Liver (tissue), 9 donors: ENCODE results near the gene CCDC80. TPM values are rescaled to one million over a fixed set of nuclear protein-coding genes. Genes with fewer than 3 reads are reported as not detected.

Source experiments
- DNase-seq: peaks from one replicate; pipeline ENCODE4 v3.0.0-alpha.2; 2017; ENCODE audit warnings: low spot score
- H3K27ac ChIP-seq, 2 donors: one replicate each; pipeline ENCODE4 v1.7.0; 2013; ENCODE audit warnings: inconsistent platforms in 2 of 2, low read length in 2 of 2, control low read depth in 1 of 2, low read depth in 1 of 2, mild to moderate bottlenecking in 1 of 2
- H3K27me3 ChIP-seq, 4 donors: one replicate each; pipeline versions ENCODE4 v1.6.1 to v1.7.0; 2013; ENCODE audit warnings: low read length in 3 of 4, inconsistent platforms in 1 of 4, mild to moderate bottlenecking in 1 of 4, moderate library complexity in 1 of 4; ENCODE audit not compliant: control insufficient read depth in 4 of 4, insufficient read depth in 4 of 4
- H3K36me3 ChIP-seq, 4 donors: one replicate each; pipeline versions ENCODE4 v1.6.1 to v1.7.0; 2013; ENCODE audit warnings: low read length in 3 of 4, mild to moderate bottlenecking in 3 of 4, low read depth in 1 of 4, moderate library complexity in 1 of 4; ENCODE audit not compliant: control insufficient read depth in 4 of 4, insufficient read depth in 3 of 4
- H3K4me1 ChIP-seq, 4 donors: one replicate each; pipeline versions ENCODE4 v1.6.1 to v1.7.0; 2013; ENCODE audit warnings: low read length in 3 of 4, mild to moderate bottlenecking in 3 of 4, moderate library complexity in 1 of 4; ENCODE audit not compliant: control insufficient read depth in 4 of 4, insufficient read depth in 4 of 4
- H3K4me3 ChIP-seq, 3 donors: one replicate each; pipeline versions ENCODE4 v1.6.1 to v1.7.0; 2013; ENCODE audit warnings: low read length in 3 of 3, control low read depth in 1 of 3, low read depth in 1 of 3, mild to moderate bottlenecking in 1 of 3
- H3K9ac ChIP-seq, 2 donors: one replicate each; pipeline ENCODE4 v1.7.0; 2013; ENCODE audit warnings: low read length in 2 of 2, mild to moderate bottlenecking in 2 of 2, moderate library complexity in 2 of 2, control low read depth in 1 of 2, low read depth in 1 of 2
- H3K9me3 ChIP-seq, 4 donors: one replicate each; pipeline versions ENCODE4 v1.6.1 to v1.7.0; 2013; ENCODE audit warnings: low read length in 3 of 4; ENCODE audit not compliant: control insufficient read depth in 4 of 4
- EGR1 ChIP-seq, 2 donors: IDR thresholded peaks; 2 replicates each; pipeline ENCODE4 v1.6.1; 2016 to 2018; ENCODE audit warnings: antibody characterized with exemption in 2 of 2, low read depth in 2 of 2
- FOXA2 ChIP-seq: IDR thresholded peaks from 2 replicates; pipeline ENCODE4 v1.6.1; 2016; ENCODE audit warnings: antibody characterized with exemption
- HNF4G ChIP-seq: IDR thresholded peaks from 2 replicates; pipeline ENCODE4 v1.6.1; 2016; ENCODE audit warnings: antibody characterized with exemption
- JUND ChIP-seq, 2 donors: IDR thresholded peaks; 2 replicates each; pipeline ENCODE4 v1.6.1; 2016; ENCODE audit warnings: antibody characterized with exemption in 2 of 2
- NR2F2 ChIP-seq: IDR thresholded peaks from 2 replicates; pipeline ENCODE4 v1.6.1; 2016; ENCODE audit warnings: antibody characterized with exemption
- RAD21 ChIP-seq, 2 donors: IDR thresholded peaks; 2 replicates each; pipeline ENCODE4 v1.6.1; 2016; ENCODE audit warnings: antibody characterized with exemption in 2 of 2, mild to moderate bottlenecking in 2 of 2
- RXRA ChIP-seq, 2 donors: IDR thresholded peaks; 2 replicates each; pipeline ENCODE4 v1.6.1; 2017 to 2018; ENCODE audit warnings: antibody characterized with exemption in 2 of 2, mild to moderate bottlenecking in 1 of 2
- SP1 ChIP-seq: IDR thresholded peaks from 2 replicates; pipeline ENCODE4 v1.6.1; 2018; ENCODE audit warnings: antibody characterized with exemption, mild to moderate bottlenecking
- TAF1 ChIP-seq: conservative IDR thresholded peaks from 2 replicates; pipeline ENCODE4 v1.6.1; 2016; ENCODE audit warnings: antibody characterized with exemption, mild to moderate bottlenecking
- YY1 ChIP-seq: IDR thresholded peaks from 2 replicates; pipeline ENCODE4 v1.6.1; 2016; ENCODE audit warnings: antibody characterized with exemption, mild to moderate bottlenecking
- WGBS: extraction: QIAGEN DNeasy Blood & Tissue Kit; methylation state at CpG from one replicate; pipeline ENCODE4 v1.1.7; 2013; 5-methylcytosine and 5-hydroxymethylcytosine counted together
- polyA plus RNA-seq, 2 donors: library from polyadenylated mRNA; stranded (reverse) in 1 of 2; unstranded in 1 of 2; fragments of 200-250 nt in 1 of 2; fragments of >200 nt in 1 of 2; fragmentation: Nextera tagmentation in 1 of 2; extraction: Ambion mirVana in 1 of 2; gene quantifications; one replicate each; pipeline versions ENCODE4 v1.2.1 to v1.2.3, GENCODE V29; 2013 to 2015
- total RNA-seq, 2 donors: library from RNA; depleted of rRNA; stranded (reverse); fragments of >200 nt; gene quantifications; one replicate each; pipeline ENCODE4 v1.2.3, GENCODE V29; 2014
- TF ChIP-seq, protein P1 (sequence below): fragments of 150-350 bp; IDR thresholded peaks from 2 replicates; pipeline ENCODE4 v1.5.1; 2017; ENCODE audit warnings: improper control_type of control experiment, low read depth, low read length; ENCODE audit not compliant: missing input control
- TF ChIP-seq, protein P2 (sequence below): IDR thresholded peaks from 2 replicates; pipeline ENCODE4 v1.6.1; 2016; ENCODE audit warnings: antibody characterized with exemption
- TF ChIP-seq, protein P3 (sequence below): IDR thresholded peaks from 2 replicates; pipeline ENCODE4 v1.6.1; 2016; ENCODE audit warnings: antibody characterized with exemption, mild to moderate bottlenecking
- TF ChIP-seq, protein P4 (sequence below): IDR thresholded peaks from 2 replicates; pipeline ENCODE4 v1.6.1; 2016; ENCODE audit warnings: antibody characterized with exemption
- TF ChIP-seq, protein P5 (sequence below): IDR thresholded peaks from 2 replicates; pipeline ENCODE4 v1.6.1; 2016; ENCODE audit warnings: antibody characterized with exemption
- donor health status: healthy.
- donor health status: healthy.
- donor health status: healthy.
- donor health status: healthy.
- donor health status: healthy.

CCDC80 gene
- total and polyA plus RNA-seq, 4 donors = 0.17 to 2.1 (median 1.1) TPM

DNA sequence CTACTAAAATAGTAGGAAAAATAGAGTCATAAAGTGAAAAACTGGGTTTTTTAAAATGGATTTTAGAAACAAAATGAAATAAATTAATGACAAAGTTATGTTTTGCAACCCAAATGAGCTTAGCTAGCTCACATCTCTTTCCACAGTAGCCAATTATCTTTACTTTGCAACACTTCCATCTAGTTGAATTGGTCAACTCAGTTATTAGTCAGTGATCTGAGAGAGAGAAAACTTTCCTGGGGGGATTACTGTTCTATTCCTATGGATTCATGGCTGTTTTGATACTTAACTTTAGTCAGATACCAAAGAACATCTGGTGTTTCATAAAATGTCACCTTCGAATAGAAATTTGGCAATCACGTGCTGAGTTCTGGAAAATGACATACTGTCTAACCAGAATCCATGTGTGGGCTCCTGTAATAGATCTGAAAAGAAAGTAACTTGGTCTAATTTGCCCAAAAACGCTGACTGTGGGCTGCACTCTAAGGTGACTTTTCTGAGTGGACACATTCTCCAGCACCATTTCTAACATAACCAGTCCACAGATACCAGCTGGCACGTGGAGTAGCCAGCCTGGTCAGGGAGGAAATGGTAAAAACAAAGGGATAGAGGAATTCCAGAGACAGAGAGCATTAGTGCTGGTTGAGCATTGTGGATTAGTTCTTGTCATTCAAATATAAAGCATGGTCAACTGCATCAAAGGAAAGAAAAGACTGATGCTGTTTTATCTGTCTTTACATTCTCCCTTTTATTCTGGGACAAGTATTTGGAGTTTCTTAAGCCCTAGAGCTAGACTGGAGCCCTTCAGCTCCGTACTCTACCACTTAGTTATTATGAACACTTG, 45.2 kb upstream of the CCDC80 start:
- no peak overlapping the region for H3K9ac ChIP-seq
- WGBS = 66% methylated on average over 5 of the region's 5 CpGs

DNA sequence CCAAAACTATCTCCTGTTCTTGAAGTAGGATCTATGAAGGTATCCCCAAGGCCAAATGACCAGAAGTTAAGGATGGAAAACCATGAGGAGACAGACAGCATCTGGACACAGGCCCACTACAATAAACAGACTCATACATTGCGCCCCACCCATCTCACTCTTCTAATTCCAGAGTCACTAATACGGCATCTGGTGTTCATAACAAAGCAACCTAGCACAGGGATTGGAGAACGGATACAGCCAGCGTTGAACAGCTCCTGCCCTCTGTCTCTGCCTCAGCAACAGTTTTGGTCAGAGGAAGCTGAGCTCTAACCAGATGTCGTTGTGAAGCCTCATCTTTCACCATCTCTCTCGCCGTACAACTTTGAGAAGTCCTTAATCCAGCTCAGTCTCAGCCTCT, 44.5 kb upstream of the CCDC80 start:
- no peak overlapping the region for H3K27ac ChIP-seq
- 76% methylated on average over 7 of the region's 7 CpGs for WGBS
- no peak for DNase-seq
- H3K36me3 ChIP-seq = no peaks in the 10 kb centered on the region
- H3K4me1 ChIP-seq = no peaks in the 10 kb centered on the region
- H3K9ac ChIP-seq = no peak overlapping the region
- peaks cover 0 to 2% (median 0%) of the 10 kb centered on the region in 4 donors for H3K27me3 ChIP-seq
- no peak overlapping the region for H3K4me3 ChIP-seq
- no peaks in the 10 kb centered on the region for H3K9me3 ChIP-seq
- TF ChIP-seq, protein P1, sequence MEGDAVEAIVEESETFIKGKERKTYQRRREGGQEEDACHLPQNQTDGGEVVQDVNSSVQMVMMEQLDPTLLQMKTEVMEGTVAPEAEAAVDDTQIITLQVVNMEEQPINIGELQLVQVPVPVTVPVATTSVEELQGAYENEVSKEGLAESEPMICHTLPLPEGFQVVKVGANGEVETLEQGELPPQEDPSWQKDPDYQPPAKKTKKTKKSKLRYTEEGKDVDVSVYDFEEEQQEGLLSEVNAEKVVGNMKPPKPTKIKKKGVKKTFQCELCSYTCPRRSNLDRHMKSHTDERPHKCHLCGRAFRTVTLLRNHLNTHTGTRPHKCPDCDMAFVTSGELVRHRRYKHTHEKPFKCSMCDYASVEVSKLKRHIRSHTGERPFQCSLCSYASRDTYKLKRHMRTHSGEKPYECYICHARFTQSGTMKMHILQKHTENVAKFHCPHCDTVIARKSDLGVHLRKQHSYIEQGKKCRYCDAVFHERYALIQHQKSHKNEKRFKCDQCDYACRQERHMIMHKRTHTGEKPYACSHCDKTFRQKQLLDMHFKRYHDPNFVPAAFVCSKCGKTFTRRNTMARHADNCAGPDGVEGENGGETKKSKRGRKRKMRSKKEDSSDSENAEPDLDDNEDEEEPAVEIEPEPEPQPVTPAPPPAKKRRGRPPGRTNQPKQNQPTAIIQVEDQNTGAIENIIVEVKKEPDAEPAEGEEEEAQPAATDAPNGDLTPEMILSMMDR = no peak
- TF ChIP-seq NR2F2 (no peak), RXRA (IDR thresholded peaks at IDR 0.05) (no peak), EGR1 (IDR thresholded peaks at IDR 0.05; ENCODE audit: low read depth in 2 of 2) (no peak), YY1 (no peak), SP1 (no peak), TAF1 (no peak), RAD21 (IDR thresholded peaks at IDR 0.05) (no peak), JUND (IDR thresholded peaks at IDR 0.05) (no peak), FOXA2 (no peak)
- TF ChIP-seq, protein P2, sequence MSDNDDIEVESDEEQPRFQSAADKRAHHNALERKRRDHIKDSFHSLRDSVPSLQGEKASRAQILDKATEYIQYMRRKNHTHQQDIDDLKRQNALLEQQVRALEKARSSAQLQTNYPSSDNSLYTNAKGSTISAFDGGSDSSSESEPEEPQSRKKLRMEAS = no peak
- TF ChIP-seq, protein P3, sequence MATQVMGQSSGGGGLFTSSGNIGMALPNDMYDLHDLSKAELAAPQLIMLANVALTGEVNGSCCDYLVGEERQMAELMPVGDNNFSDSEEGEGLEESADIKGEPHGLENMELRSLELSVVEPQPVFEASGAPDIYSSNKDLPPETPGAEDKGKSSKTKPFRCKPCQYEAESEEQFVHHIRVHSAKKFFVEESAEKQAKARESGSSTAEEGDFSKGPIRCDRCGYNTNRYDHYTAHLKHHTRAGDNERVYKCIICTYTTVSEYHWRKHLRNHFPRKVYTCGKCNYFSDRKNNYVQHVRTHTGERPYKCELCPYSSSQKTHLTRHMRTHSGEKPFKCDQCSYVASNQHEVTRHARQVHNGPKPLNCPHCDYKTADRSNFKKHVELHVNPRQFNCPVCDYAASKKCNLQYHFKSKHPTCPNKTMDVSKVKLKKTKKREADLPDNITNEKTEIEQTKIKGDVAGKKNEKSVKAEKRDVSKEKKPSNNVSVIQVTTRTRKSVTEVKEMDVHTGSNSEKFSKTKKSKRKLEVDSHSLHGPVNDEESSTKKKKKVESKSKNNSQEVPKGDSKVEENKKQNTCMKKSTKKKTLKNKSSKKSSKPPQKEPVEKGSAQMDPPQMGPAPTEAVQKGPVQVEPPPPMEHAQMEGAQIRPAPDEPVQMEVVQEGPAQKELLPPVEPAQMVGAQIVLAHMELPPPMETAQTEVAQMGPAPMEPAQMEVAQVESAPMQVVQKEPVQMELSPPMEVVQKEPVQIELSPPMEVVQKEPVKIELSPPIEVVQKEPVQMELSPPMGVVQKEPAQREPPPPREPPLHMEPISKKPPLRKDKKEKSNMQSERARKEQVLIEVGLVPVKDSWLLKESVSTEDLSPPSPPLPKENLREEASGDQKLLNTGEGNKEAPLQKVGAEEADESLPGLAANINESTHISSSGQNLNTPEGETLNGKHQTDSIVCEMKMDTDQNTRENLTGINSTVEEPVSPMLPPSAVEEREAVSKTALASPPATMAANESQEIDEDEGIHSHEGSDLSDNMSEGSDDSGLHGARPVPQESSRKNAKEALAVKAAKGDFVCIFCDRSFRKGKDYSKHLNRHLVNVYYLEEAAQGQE = no peak
- TF ChIP-seq, protein P4, sequence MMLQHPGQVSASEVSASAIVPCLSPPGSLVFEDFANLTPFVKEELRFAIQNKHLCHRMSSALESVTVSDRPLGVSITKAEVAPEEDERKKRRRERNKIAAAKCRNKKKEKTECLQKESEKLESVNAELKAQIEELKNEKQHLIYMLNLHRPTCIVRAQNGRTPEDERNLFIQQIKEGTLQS = no peak
- TF ChIP-seq, protein P5, sequence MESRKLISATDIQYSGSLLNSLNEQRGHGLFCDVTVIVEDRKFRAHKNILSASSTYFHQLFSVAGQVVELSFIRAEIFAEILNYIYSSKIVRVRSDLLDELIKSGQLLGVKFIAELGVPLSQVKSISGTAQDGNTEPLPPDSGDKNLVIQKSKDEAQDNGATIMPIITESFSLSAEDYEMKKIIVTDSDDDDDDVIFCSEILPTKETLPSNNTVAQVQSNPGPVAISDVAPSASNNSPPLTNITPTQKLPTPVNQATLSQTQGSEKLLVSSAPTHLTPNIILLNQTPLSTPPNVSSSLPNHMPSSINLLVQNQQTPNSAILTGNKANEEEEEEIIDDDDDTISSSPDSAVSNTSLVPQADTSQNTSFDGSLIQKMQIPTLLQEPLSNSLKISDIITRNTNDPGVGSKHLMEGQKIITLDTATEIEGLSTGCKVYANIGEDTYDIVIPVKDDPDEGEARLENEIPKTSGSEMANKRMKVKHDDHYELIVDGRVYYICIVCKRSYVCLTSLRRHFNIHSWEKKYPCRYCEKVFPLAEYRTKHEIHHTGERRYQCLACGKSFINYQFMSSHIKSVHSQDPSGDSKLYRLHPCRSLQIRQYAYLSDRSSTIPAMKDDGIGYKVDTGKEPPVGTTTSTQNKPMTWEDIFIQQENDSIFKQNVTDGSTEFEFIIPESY = no peak

More for the DNA sequence above, 45.2 kb upstream of the CCDC80 start:
- no peak overlapping the region for H3K4me3 ChIP-seq
- TF ChIP-seq, protein P3 = no peak
- TF ChIP-seq JUND (IDR thresholded peaks at IDR 0.05) (no peak), RAD21 (IDR thresholded peaks at IDR 0.05) (no peak), HNF4G (no peak), TAF1 (no peak), FOXA2 (no peak)
- TF ChIP-seq, protein P4 = no peak
- TF ChIP-seq, protein P2 = no peak
- no peaks in the 10 kb centered on the region for H3K36me3 ChIP-seq
- no peaks in the 10 kb centered on the region for H3K4me1 ChIP-seq
- H3K27me3 ChIP-seq = peaks cover 0 to 2% (median 0%) of the 10 kb centered on the region in 4 donors
- H3K9me3 ChIP-seq = no peaks in the 10 kb centered on the region
- DNase-seq = no peak
- H3K27ac ChIP-seq = no peak overlapping the region
